A549 (cell line): Measurements from ENCODE around the gene ARHGAP23. TPM values are rescaled to one million over a fixed set of nuclear protein-coding genes. Genes with fewer than 3 reads are reported as not detected.
A peak's percentile ranks its signal among the peaks of the same experiment; 100 is the strongest.
"Not testable (repeated sequence)": the region's sequence is repeated elsewhere in the genome, so short reads cannot be mapped to it uniquely, and the experiment has no call there.

Experiments used
- ATAC-seq, 2 experiments: fragments of 200-7000 bp in 1 of 2; fragments of >200 bp in 1 of 2; cut with Nextera tagmentation in 1 of 2; cut with Tn5 transposase in 1 of 2; 3 replicates each; pipeline versions ENCODE4 v1.8.0 to v1.9.1; 2018 to 2020; ENCODE audit warnings: mild to moderate bottlenecking in 1 of 2, moderate library complexity in 1 of 2
- CTCF ChIA-PET: fragments of 300-600 bp; sonication (Branson Sonifier 250); formaldehyde crosslinking; extraction: SDS; loops from one replicate; lab custom pipeline; 2021; ENCODE audit warnings: antibody characterized with exemption, inconsistent platforms; lab: Yijun Ruan, JAX
- POLR2A ChIA-PET: fragments of 350-600 bp; formaldehyde crosslinking; extraction: SDS; loops from one replicate; lab custom pipeline; 2021; ENCODE audit warnings: antibody characterized with exemption, inconsistent platforms; lab: Yijun Ruan, JAX
- DNase-seq, 2 experiments: peaks; one replicate each; pipeline versions ENCODE4 v3.0.0 to v3.0.0-alpha.2; 2011 to 2016; ENCODE audit warnings: low read depth in 1 of 2, low spot score in 1 of 2
- FAIRE-seq: peaks from 2 replicates; lab custom pipeline; 2011; peaks lifted over from hg19 to GRCh38; lab: Jason Lieb, UNC
- H3K27ac ChIP-seq, 2 experiments: fragments of >200 bp; sonication (Bioruptor Twin); formaldehyde crosslinking; 3 replicates each; pipeline ENCODE4 v1.5.1; 2016 to 2017
- H3K4me1 ChIP-seq: fragments of >200 bp; sonication (Bioruptor Twin); formaldehyde crosslinking; 3 replicates; pipeline ENCODE4 v1.6.1; 2016
- H3K4me2 ChIP-seq: fragments of >200 bp; sonication (Bioruptor Twin); formaldehyde crosslinking; 3 replicates; pipeline ENCODE4 v1.6.1; 2016
- H3K4me3 ChIP-seq: fragments of >200 bp; sonication (Bioruptor Twin); formaldehyde crosslinking; 3 replicates; pipeline ENCODE4 v1.5.1; 2016
- H3K9me3 ChIP-seq: fragments of >200 bp; sonication (Bioruptor Twin); formaldehyde crosslinking; 3 replicates; pipeline ENCODE4 v1.6.1; 2016
- CBX2 ChIP-seq: fragments of 200-600 bp; sonication (generic); IDR thresholded peaks from 2 replicates; pipeline ENCODE4 v1.6.1; 2016; ENCODE audit warnings: low read depth, mild to moderate bottlenecking, borderline replicate concordance
- ESRRA ChIP-seq: fragments of 150-350 bp; IDR thresholded peaks from 2 replicates; pipeline ENCODE4 v1.6.1; 2014; ENCODE audit warnings: mild to moderate bottlenecking, low read length, borderline replicate concordance
- HOXB5 ChIP-seq: fragments of 250-450 bp; sonication (Bioruptor Pico); IDR thresholded peaks from 2 replicates; pipeline ENCODE4 v1.5.0; 2020; ENCODE audit warnings: mild to moderate bottlenecking, moderate library complexity
- RCOR1 ChIP-seq: fragments of 150-350 bp; IDR thresholded peaks from 2 replicates; pipeline ENCODE4 v1.6.1; 2014; ENCODE audit warnings: antibody characterized with exemption, low read length, low read depth
- RFX5 ChIP-seq: fragments of 450-650 bp; IDR thresholded peaks from 2 replicates; pipeline ENCODE4 v1.7.1; 2014; ENCODE audit warnings: antibody characterized with exemption, mild to moderate bottlenecking, moderate library complexity
- ZC3H11A ChIP-seq: fragments of 450-650 bp; IDR thresholded peaks from 2 replicates; pipeline ENCODE4 v1.6.1; 2014; ENCODE audit warnings: antibody characterized with exemption, mild to moderate bottlenecking
- WGBS: methylation state at CpG from one replicate; pipeline ENCODE4 v1.1.6; 2017; ENCODE audit errors: missing lambda C conversion rate; 5-methylcytosine and 5-hydroxymethylcytosine counted together
- polyA plus RNA-seq, 4 experiments: library from polyadenylated mRNA; depleted of rRNA in 3 of 4; stranded (reverse); fragments of >200 nt; fragmentation: RNase III in 1 of 4; extraction: RNeasy Plus Mini Kit Qiagen cat#74134 plus additional on column Dnase treatment in 1 of 4; gene quantifications; 2 replicates in 3 of 4; 3 replicates in 1 of 4; pipeline ENCODE4 v1.2.3, GENCODE V29; 2011 to 2017
- TF ChIP-seq, protein P1 (sequence below): fragments of 250-450 bp; sonication (Bioruptor Pico); IDR thresholded peaks from 2 replicates; pipeline ENCODE4 v1.5.0; 2021; ENCODE audit warnings: mild to moderate bottlenecking, moderate library complexity, borderline replicate concordance
- TF ChIP-seq, protein P2 (sequence below): fragments of 250-450 bp; sonication (Bioruptor Pico); IDR thresholded peaks from 2 replicates; pipeline ENCODE4 v1.5.0; 2020; ENCODE audit warnings: low read depth, mild to moderate bottlenecking, moderate library complexity
- TF ChIP-seq, protein P3 (sequence below): IDR thresholded peaks from 2 replicates; pipeline ENCODE4 v1.6.1; 2012
- TF ChIP-seq, protein P4 (sequence below): fragments of >200 bp; sonication (Bioruptor Twin); formaldehyde crosslinking; IDR thresholded peaks from 3 replicates; pipeline ENCODE4 v1.6.1; 2016

ARHGAP23 gene
- polyA plus RNA-seq, 2 of the 4 experiments (the other 2 are of a cell fraction), result 4.8 to 32.6 TPM

DNA sequence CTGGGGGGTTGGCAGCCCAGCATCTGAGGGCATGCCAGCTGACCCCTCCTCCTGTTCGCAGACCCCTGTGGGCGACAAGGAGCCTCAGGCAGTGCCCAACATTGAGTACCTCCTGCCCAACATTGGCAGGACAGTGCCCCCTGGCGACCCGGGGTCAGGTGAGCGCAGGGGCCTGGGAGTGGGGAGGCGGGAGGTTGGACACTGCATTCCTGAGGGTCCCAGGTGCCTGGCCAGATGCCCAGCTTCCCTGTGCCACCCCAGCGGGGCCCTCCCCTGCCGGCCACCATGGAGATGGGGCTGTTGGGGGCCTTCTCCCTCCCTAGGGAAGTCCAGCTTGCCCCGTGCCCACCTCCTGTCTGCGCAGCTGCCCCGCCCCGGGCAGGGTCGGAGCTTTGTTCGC lies 70.1 kb downstream of the ARHGAP23 start (continued):
- TF ChIP-seq, protein P1, sequence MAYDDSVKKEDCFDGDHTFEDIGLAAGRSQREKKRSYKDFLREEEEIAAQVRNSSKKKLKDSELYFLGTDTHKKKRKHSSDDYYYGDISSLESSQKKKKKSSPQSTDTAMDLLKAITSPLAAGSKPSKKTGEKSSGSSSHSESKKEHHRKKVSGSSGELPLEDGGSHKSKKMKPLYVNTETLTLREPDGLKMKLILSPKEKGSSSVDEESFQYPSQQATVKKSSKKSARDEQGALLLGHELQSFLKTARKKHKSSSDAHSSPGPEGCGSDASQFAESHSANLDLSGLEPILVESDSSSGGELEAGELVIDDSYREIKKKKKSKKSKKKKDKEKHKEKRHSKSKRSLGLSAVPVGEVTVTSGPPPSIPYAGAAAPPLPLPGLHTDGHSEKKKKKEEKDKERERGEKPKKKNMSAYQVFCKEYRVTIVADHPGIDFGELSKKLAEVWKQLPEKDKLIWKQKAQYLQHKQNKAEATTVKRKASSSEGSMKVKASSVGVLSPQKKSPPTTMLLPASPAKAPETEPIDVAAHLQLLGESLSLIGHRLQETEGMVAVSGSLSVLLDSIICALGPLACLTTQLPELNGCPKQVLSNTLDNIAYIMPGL, result no peak

DNA sequence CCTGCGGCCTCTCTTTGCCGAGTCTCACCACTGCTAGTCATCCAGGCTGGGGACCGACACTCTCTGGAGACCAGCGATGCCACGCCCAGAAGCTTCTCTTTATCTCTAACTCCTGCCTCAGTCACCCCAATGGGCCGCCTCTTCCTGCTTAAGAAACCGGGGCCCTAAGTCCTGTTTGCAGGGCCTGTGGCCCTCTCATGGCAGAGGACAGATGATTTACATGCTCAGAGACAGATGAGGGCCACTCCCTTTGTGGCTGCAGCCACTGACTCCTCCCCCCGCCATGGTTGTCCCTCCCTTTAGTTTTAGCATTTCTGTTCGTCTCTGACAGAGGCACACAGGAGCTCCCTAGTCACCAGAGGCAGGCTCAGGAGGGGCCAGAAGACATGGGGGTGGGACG lies 71.0 kb downstream of the ARHGAP23 start:
- peaks cover 14% of the 10 kb centered on the region; the same call in 1 of the 3 replicates for H3K9me3 ChIP-seq
- ATAC-seq, H3K4me3 ChIP-seq, H3K4me2 ChIP-seq, POLR2A ChIA-PET, H3K27ac ChIP-seq, H3K4me1 ChIP-seq, FAIRE-seq, DNase-seq: not testable (repeated sequence)
- CTCF ChIA-PET, result interaction anchor here (0.7 to 2.2 kb wide), 2 partner anchors 10 to 164 kb away, joined by 3 to 9 read pairs; no protein-coding TSS in a partner anchor
- WGBS, result 86% methylated on average over 10 of the region's 10 CpGs

DNA sequence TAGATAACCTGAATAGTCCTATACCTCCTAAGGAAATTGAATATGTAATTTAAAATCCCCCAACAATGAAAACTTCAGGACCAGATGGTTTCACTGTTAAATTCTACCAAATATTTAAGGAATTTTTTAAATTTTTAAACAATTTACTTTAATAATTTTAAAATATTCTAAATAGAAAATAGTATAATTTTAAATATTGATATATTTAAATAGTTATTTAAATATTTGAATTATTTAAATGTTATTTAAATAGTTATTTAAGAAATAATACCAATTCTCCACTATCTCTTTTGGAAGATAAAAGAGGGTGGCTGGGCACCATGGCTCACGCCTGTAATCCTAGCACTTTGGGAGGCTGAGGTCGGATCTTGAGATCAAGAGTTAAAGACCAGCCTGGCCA lies 73.5 kb downstream of the ARHGAP23 start:
- H3K27ac ChIP-seq, FAIRE-seq, H3K9me3 ChIP-seq, DNase-seq, POLR2A ChIA-PET, H3K4me2 ChIP-seq, ATAC-seq, H3K4me1 ChIP-seq, H3K4me3 ChIP-seq: not testable (repeated sequence)
- 97% methylated on average over 2 of the region's 2 CpGs for WGBS
- CTCF ChIA-PET, result interaction anchor here (0.7 to 2.6 kb wide), 3 partner anchors 9 to 58 kb away, joined by 3 to 6 read pairs (median 6); no protein-coding TSS in a partner anchor

DNA sequence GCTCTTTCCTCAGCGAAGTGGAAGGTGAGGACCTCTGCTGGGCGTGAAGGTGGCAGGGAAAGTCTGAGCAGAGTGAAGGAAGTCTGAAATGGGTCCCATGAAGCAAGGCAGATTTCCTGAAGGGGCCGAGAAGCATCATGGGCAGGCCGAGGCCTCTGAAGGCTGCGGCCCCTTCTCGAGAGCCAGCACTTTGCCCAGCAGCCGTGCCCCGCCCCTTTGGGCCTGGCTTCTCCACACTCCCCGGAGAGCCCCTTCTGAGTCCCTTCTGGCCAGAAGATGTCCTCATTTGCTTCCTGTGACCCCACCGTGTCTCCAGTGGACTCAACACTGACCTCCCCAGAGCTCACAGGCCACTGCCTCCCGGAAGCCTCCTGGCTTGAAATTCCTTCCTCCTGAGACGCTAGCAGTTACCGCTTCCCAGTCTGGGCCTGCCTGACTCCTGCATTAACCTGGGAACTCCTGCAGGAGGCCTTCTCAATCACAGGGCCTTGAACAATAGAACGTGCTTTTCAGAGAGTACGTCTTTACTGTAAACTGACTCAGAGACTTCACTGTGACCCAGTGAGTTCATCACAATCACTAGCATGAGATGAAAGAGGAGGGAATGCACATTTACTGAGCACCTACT lies 75.1 kb downstream of the ARHGAP23 start:
- FAIRE-seq, DNase-seq, POLR2A ChIA-PET, H3K9me3 ChIP-seq, H3K27ac ChIP-seq, H3K4me1 ChIP-seq, H3K4me2 ChIP-seq, H3K4me3 ChIP-seq: not testable (repeated sequence)
- WGBS, result 97% methylated on average over 14 of the region's 15 CpGs
- CTCF ChIA-PET, result interaction anchor here (1.6 to 3.0 kb wide), 5 partner anchors 11 to 81 kb away, joined by 3 to 9 read pairs (median 6); no protein-coding TSS in a partner anchor
- ATAC-seq, result 0 out of 6 replicates have a peak, but pooled peaks of 1 of the 2 experiments have one; percentile 47

DNA sequence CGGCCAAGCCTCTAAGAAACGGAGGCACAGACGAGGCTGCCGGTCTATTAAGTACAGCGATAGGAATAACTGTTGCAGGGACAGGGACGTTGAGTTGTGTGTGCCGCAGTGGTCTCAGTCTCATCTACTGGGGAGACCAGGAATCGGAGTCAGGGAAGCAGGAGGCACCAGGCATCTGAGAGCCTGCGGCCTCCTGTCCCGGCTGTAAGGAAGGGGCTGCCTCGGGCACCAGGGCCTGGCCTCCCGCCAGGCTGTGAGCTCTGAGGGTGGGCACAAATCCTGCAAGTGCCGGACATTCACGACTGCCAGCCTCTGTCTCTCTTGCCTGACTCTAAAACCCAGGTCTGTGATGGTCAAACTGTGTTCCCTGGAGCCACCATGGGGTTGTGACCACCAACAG lies 76.0 kb downstream of the ARHGAP23 start:
- H3K4me3 ChIP-seq, result no peak overlapping the region
- H3K4me2 ChIP-seq, result no peak overlapping the region
- POLR2A ChIA-PET, result no interaction called here
- DNase-seq (no peak), FAIRE-seq (no peak), ATAC-seq (no peak)
- H3K27ac ChIP-seq, result no peak overlapping the region
- CTCF ChIA-PET, result interaction anchor here (0.6 to 3.0 kb wide), 9 partner anchors 12 to 163 kb away, joined by 3 to 9 read pairs (median 4); no protein-coding TSS in a partner anchor
- H3K9me3 ChIP-seq, result no peaks in the 10 kb centered on the region
- no peaks in the 10 kb centered on the region for H3K4me1 ChIP-seq
- no peak for TF ChIP-seq RFX5
- no peak for TF ChIP-seq ZC3H11A
- TF ChIP-seq, protein P2, sequence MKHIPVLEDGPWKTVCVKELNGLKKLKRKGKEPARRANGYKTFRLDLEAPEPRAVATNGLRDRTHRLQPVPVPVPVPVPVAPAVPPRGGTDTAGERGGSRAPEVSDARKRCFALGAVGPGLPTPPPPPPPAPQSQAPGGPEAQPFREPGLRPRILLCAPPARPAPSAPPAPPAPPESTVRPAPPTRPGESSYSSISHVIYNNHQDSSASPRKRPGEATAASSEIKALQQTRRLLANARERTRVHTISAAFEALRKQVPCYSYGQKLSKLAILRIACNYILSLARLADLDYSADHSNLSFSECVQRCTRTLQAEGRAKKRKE (CRISPR knock-in tag), result no peak
- TF ChIP-seq, protein P3, sequence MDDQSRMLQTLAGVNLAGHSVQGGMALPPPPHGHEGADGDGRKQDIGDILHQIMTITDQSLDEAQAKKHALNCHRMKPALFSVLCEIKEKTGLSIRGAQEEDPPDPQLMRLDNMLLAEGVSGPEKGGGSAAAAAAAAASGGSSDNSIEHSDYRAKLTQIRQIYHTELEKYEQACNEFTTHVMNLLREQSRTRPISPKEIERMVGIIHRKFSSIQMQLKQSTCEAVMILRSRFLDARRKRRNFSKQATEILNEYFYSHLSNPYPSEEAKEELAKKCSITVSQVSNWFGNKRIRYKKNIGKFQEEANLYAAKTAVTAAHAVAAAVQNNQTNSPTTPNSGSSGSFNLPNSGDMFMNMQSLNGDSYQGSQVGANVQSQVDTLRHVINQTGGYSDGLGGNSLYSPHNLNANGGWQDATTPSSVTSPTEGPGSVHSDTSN, result no peak
- TF ChIP-seq, protein P4, sequence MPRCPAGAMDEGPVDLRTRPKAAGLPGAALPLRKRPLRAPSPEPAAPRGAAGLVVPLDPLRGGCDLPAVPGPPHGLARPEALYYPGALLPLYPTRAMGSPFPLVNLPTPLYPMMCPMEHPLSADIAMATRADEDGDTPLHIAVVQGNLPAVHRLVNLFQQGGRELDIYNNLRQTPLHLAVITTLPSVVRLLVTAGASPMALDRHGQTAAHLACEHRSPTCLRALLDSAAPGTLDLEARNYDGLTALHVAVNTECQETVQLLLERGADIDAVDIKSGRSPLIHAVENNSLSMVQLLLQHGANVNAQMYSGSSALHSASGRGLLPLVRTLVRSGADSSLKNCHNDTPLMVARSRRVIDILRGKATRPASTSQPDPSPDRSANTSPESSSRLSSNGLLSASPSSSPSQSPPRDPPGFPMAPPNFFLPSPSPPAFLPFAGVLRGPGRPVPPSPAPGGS, result no peak
- no peak for TF ChIP-seq RCOR1
- TF ChIP-seq HOXB5 (CRISPR knock-in tag), result no peak
- no peak for TF ChIP-seq CBX2
- no peak for TF ChIP-seq ESRRA
- 92% methylated on average over 14 of the region's 14 CpGs for WGBS
